Measurements from ENCODE around the gene TMEM135. TPM values are rescaled to one million over a fixed set of nuclear protein-coding genes. Genes with fewer than 3 reads are reported as not detected.

Gene TMEM135
- total RNA-seq, 1 donor, result 35.8 TPM

DNA sequence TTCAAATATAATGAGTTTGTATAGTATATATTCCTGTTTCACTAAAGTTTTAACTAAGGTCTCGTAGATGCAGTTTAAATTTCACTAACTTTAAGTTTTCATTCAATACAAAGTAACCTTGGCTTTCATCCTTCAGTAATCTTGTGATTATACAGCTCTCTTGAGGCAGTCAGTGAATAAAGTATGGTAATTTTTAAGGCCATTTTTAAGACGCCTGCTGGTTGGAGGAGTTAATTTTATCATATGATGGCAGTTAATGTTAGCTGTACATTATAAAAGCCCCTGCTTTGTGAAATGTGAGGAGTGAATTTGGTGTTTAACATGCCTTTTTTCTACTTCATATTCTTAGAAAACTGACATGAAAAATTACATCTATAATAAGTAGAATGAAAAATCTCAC is 163.6 kb downstream of the TMEM135 start:
- H3K27me3 ChIP-seq (ENCODE audit: insufficient read depth, low read length), result no peaks in the 10 kb centered on the region
- no peaks in the 10 kb centered on the region for H3K4me1 ChIP-seq (ENCODE audit: insufficient read depth, low read length)
- DNase-seq (ENCODE audit: insufficient read length, low spot score, missing footprints), result no peak
- H3K4me3 ChIP-seq (ENCODE audit: insufficient read depth, low read length), result no peak overlapping the region
- no peak for TF ChIP-seq CTCF (IDR thresholded peaks at IDR 0.05; ENCODE audit: extremely low read depth, low read depth, low read length)
- no peaks in the 10 kb centered on the region for H3K79me2 ChIP-seq (ENCODE audit: insufficient read depth, low read length)
- no peak overlapping the region for H3K4me2 ChIP-seq (ENCODE audit: insufficient read depth, low read length)
- no peak overlapping the region for H3K27ac ChIP-seq (ENCODE audit: low read depth, low read length)
- H2AFZ ChIP-seq (ENCODE audit: low read length), result no peak overlapping the region
- no peaks in the 10 kb centered on the region for H3K36me3 ChIP-seq (ENCODE audit: insufficient read depth, low read length)
- H3K9me3 ChIP-seq (ENCODE audit: low read depth, low read length), result no peaks in the 10 kb centered on the region
- no peaks in the 10 kb centered on the region for H4K20me1 ChIP-seq (ENCODE audit: insufficient read depth, low read length)

GRCh38 chr11:87203907-87204602 is 166.3 kb downstream of the TMEM135 start:
- TF ChIP-seq CTCF (IDR thresholded peaks at IDR 0.05; ENCODE audit: extremely low read depth, low read depth, low read length), result no peak
- H3K4me1 ChIP-seq (ENCODE audit: insufficient read depth, low read length), result no peaks in the 10 kb centered on the region
- no peak overlapping the region for H3K27ac ChIP-seq (ENCODE audit: low read depth, low read length)
- no peak overlapping the region for H3K4me3 ChIP-seq (ENCODE audit: insufficient read depth, low read length)
- H3K79me2 ChIP-seq (ENCODE audit: insufficient read depth, low read length), result no peaks in the 10 kb centered on the region
- H3K27me3 ChIP-seq (ENCODE audit: insufficient read depth, low read length), result no peaks in the 10 kb centered on the region
- no peaks in the 10 kb centered on the region for H3K9me3 ChIP-seq (ENCODE audit: low read depth, low read length)
- H3K36me3 ChIP-seq (ENCODE audit: insufficient read depth, low read length), result no peaks in the 10 kb centered on the region
- H3K4me2 ChIP-seq (ENCODE audit: insufficient read depth, low read length), result no peak overlapping the region
- no peak overlapping the region for H2AFZ ChIP-seq (ENCODE audit: low read length)
- no peaks in the 10 kb centered on the region for H4K20me1 ChIP-seq (ENCODE audit: insufficient read depth, low read length)
- no peak for DNase-seq (ENCODE audit: insufficient read length, low spot score, missing footprints)

DNA sequence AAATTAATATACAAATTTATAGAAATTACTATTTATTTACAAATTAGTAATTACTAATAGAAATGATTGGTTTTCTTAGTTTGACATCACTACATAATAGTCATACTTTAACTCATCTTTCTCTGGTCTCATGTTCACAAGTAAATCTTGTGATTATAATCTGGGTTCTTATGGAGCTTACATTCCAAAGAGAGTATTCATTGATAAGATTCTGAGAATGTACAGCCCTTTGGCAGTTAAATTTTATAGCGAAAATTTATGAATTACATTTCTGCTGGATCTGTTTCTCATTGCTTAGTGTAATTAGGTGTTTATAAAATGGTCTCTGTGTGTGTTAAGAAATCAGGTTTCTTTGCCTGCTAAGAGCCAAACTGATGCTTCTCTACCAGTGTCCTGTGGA is 175.2 kb downstream of the TMEM135 start:
- H3K9me3 ChIP-seq (ENCODE audit: low read depth, low read length), result no peaks in the 10 kb centered on the region
- H3K4me3 ChIP-seq (ENCODE audit: insufficient read depth, low read length), result no peak overlapping the region
- H3K27me3 ChIP-seq (ENCODE audit: insufficient read depth, low read length), result no peaks in the 10 kb centered on the region
- H3K79me2 ChIP-seq (ENCODE audit: insufficient read depth, low read length), result no peaks in the 10 kb centered on the region
- no peak overlapping the region for H3K27ac ChIP-seq (ENCODE audit: low read depth, low read length)
- no peaks in the 10 kb centered on the region for H3K36me3 ChIP-seq (ENCODE audit: insufficient read depth, low read length)
- no peak overlapping the region for H3K4me2 ChIP-seq (ENCODE audit: insufficient read depth, low read length)
- H3K4me1 ChIP-seq (ENCODE audit: insufficient read depth, low read length), result no peaks in the 10 kb centered on the region
- TF ChIP-seq CTCF (IDR thresholded peaks at IDR 0.05; ENCODE audit: extremely low read depth, low read depth, low read length), result no peak
- DNase-seq (ENCODE audit: insufficient read length, low spot score, missing footprints), result no peak
- no peaks in the 10 kb centered on the region for H4K20me1 ChIP-seq (ENCODE audit: insufficient read depth, low read length)
- H2AFZ ChIP-seq (ENCODE audit: low read length), result no peak overlapping the region

DNA sequence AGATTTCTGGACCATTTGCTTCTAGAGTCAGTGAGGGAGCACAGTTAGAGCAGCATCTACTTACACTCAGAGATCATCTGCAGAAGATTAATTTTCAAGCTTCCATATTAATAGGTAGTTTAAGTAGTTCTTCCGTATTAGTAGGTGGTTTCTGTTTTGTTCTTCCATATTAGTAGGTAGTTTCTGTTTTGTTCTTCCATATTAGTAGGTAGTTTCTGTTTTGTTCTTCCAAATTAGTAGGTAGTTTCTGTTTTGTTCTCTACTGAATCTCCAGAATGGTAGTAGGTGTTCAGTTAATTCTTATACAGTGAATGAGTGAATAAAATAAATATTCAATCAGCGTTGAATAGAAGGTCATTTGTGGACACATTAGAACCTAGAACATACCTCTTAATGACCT is 175.7 kb downstream of the TMEM135 start:
- H2AFZ ChIP-seq (ENCODE audit: low read length), result no peak overlapping the region
- no peak overlapping the region for H3K4me2 ChIP-seq (ENCODE audit: insufficient read depth, low read length)
- H4K20me1 ChIP-seq (ENCODE audit: insufficient read depth, low read length), result no peaks in the 10 kb centered on the region
- H3K27ac ChIP-seq (ENCODE audit: low read depth, low read length), result no peak overlapping the region
- DNase-seq (ENCODE audit: insufficient read length, low spot score, missing footprints), result no peak
- H3K9me3 ChIP-seq (ENCODE audit: low read depth, low read length), result no peaks in the 10 kb centered on the region
- TF ChIP-seq CTCF (IDR thresholded peaks at IDR 0.05; ENCODE audit: extremely low read depth, low read depth, low read length), result no peak
- no peaks in the 10 kb centered on the region for H3K4me1 ChIP-seq (ENCODE audit: insufficient read depth, low read length)
- H3K4me3 ChIP-seq (ENCODE audit: insufficient read depth, low read length), result no peak overlapping the region
- H3K36me3 ChIP-seq (ENCODE audit: insufficient read depth, low read length), result no peaks in the 10 kb centered on the region
- no peaks in the 10 kb centered on the region for H3K27me3 ChIP-seq (ENCODE audit: insufficient read depth, low read length)
- H3K79me2 ChIP-seq (ENCODE audit: insufficient read depth, low read length), result no peaks in the 10 kb centered on the region

Data from osteoblast (primary cell).